Astrocyte (in vitro differentiated cells and primary cell): ENCODE results near the gene GNAS-AS1. TPM values are rescaled to one million over a fixed set of nuclear protein-coding genes. Genes with fewer than 3 reads are reported as not detected.
A peak's percentile ranks its signal among the peaks of the same experiment; 100 is the strongest.

ENCODE experiments used
- DNase-seq: peaks from one replicate; pipeline ENCODE4 v3.0.0-alpha.2; 2010; ENCODE audit warnings: low read depth
- FAIRE-seq: peaks from 2 replicates; lab custom pipeline; 2011; peaks lifted over from hg19 to GRCh38; lab: Jason Lieb, UNC
- H2AFZ ChIP-seq: 2 replicates; pipeline ENCODE4 v1.6.0; 2012; ENCODE audit warnings: low read depth, low read length, inconsistent platforms
- H3K27ac ChIP-seq: 2 replicates; pipeline ENCODE4 v1.5.1; 2011; ENCODE audit warnings: low read depth, low read length, inconsistent platforms
- H3K27me3 ChIP-seq: 2 replicates; pipeline ENCODE4 v1.6.0; 2011; ENCODE audit warnings: low read length, inconsistent platforms; ENCODE audit not compliant: insufficient read depth
- H3K36me3 ChIP-seq: 2 replicates; pipeline ENCODE4 v1.5.1; 2011; ENCODE audit warnings: low read length, inconsistent platforms; ENCODE audit not compliant: insufficient read depth
- H3K4me1 ChIP-seq: 2 replicates; pipeline ENCODE4 v1.5.1; 2011; ENCODE audit warnings: low read length, inconsistent platforms; ENCODE audit not compliant: insufficient read depth
- H3K4me2 ChIP-seq: 2 replicates; pipeline ENCODE4 v1.6.0; 2012; ENCODE audit warnings: low read length, inconsistent platforms
- H3K4me3 ChIP-seq: 2 replicates; pipeline ENCODE4 v1.5.1; 2011; ENCODE audit warnings: low read depth, mild to moderate bottlenecking, low read length, inconsistent platforms; ENCODE audit not compliant: insufficient read depth
- H3K79me2 ChIP-seq: 2 replicates; pipeline ENCODE4 v1.6.0; 2012; ENCODE audit warnings: mild to moderate bottlenecking, low read length, inconsistent platforms; ENCODE audit not compliant: insufficient read depth
- H3K9ac ChIP-seq: 2 replicates; pipeline ENCODE4 v1.6.0; 2012; ENCODE audit warnings: mild to moderate bottlenecking, low read length, inconsistent platforms
- H3K9me3 ChIP-seq: 2 replicates; pipeline ENCODE4 v1.5.1; 2012; ENCODE audit warnings: low read depth, mild to moderate bottlenecking, low read length, inconsistent platforms; ENCODE audit not compliant: insufficient read depth
- H4K20me1 ChIP-seq: 2 replicates; pipeline ENCODE4 v1.6.0; 2012; ENCODE audit warnings: low read length, inconsistent platforms; ENCODE audit not compliant: insufficient read depth
- H3K27ac Mint-ChIP-seq: one replicate; pipeline ENCODE4 v1.8.0; 2021; ENCODE audit warnings: mild to moderate bottlenecking, mixed read lengths; ENCODE audit not compliant: unreplicated experiment
- H3K27me3 Mint-ChIP-seq: one replicate; pipeline ENCODE4 v1.8.0; 2021; ENCODE audit warnings: low read depth, mixed read lengths; ENCODE audit not compliant: unreplicated experiment
- H3K36me3 Mint-ChIP-seq: one replicate; pipeline ENCODE4 v1.8.0; 2021; ENCODE audit warnings: low read depth, mixed read lengths; ENCODE audit not compliant: unreplicated experiment
- H3K4me1 Mint-ChIP-seq: one replicate; pipeline ENCODE4 v1.8.0; 2021; ENCODE audit warnings: low read depth, mixed read lengths; ENCODE audit not compliant: unreplicated experiment
- H3K4me3 Mint-ChIP-seq: one replicate; pipeline ENCODE4 v1.8.0; 2021; ENCODE audit warnings: mild to moderate bottlenecking, moderate library complexity, mixed read lengths; ENCODE audit not compliant: unreplicated experiment
- H3K9me3 Mint-ChIP-seq: one replicate; pipeline ENCODE4 v1.8.0; 2021; ENCODE audit warnings: mild to moderate bottlenecking, mixed read lengths; ENCODE audit not compliant: unreplicated experiment
- EZH2 ChIP-seq: IDR thresholded peaks from 2 replicates; pipeline ENCODE4 v1.6.1; 2012; ENCODE audit warnings: mild to moderate bottlenecking, low read length, inconsistent platforms; ENCODE audit not compliant: insufficient read depth
- total RNA-seq: library from RNA; stranded (reverse); gene quantifications from 2 replicates; pipeline ENCODE4 v1.2.1, GENCODE V29; 2021
- TF ChIP-seq, protein P1 (sequence below): IDR thresholded peaks from 2 replicates; pipeline ENCODE4 v1.5.1; 2011; ENCODE audit warnings: low read depth, mild to moderate bottlenecking, inconsistent platforms, low read length, moderate library complexity; ENCODE audit not compliant: insufficient read depth

GNAS-AS1 gene
- total RNA-seq, 1 donor from 2014 or later, result 3.8 TPM

DNA sequence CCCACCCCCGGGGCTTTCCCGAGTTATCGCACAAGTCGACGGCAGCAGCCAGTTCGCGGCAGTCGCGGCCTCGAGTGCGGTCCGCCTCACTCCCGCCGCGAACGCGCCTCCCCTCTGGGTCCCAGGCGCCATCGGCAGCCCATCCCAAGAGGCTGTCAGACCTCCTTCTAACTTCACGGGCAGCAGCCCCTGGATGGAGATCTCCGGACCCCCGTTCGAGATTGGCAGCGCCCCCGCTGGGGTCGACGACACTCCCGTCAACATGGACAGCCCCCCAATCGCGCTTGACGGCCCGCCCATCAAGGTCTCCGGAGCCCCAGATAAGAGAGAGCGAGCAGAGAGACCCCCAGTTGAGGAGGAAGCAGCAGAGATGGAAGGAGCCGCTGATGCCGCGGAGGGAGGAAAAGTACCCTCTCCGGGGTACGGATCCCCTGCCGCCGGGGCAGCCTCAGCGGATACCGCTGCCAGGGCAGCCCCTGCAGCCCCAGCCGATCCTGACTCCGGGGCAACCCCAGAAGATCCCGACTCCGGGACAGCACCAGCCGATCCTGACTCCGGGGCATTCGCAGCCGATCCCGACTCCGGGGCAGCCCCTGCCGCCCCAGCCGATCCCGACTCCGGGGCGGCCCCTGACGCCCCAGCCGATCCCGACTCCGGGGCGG, 3.4 kb upstream of the GNAS-AS1 start:
- Histone ChIP-seq H3K79me2 (peaks cover 14% of the 10 kb centered on the region), H2AFZ (no peak overlapping the region), H3K27ac (no peak overlapping the region), H3K4me2 (peak overlapping the region; percentile 76), H3K9me3 (no peaks in the 10 kb centered on the region), H3K27me3 (peaks cover 37% of the 10 kb centered on the region), H3K36me3 (no peaks in the 10 kb centered on the region), H4K20me1 (no peaks in the 10 kb centered on the region), H3K9ac (no peak overlapping the region), H3K4me1 (peaks cover 14% of the 10 kb centered on the region), H3K4me3 (peak overlapping the region; percentile 23)
- DNase-seq, result no peak
- no peak for FAIRE-seq
- Mint-ChIP-seq H3K9me3 (peaks cover 3% of the 10 kb centered on the region), H3K27me3 (peaks cover 32% of the 10 kb centered on the region), H3K4me3 (no peak overlapping the region), H3K4me1 (peaks cover 8% of the 10 kb centered on the region), H3K27ac (no peak overlapping the region), H3K36me3 (peaks cover 2% of the 10 kb centered on the region)
- no peak for TF ChIP-seq EZH2
- TF ChIP-seq, protein P1, sequence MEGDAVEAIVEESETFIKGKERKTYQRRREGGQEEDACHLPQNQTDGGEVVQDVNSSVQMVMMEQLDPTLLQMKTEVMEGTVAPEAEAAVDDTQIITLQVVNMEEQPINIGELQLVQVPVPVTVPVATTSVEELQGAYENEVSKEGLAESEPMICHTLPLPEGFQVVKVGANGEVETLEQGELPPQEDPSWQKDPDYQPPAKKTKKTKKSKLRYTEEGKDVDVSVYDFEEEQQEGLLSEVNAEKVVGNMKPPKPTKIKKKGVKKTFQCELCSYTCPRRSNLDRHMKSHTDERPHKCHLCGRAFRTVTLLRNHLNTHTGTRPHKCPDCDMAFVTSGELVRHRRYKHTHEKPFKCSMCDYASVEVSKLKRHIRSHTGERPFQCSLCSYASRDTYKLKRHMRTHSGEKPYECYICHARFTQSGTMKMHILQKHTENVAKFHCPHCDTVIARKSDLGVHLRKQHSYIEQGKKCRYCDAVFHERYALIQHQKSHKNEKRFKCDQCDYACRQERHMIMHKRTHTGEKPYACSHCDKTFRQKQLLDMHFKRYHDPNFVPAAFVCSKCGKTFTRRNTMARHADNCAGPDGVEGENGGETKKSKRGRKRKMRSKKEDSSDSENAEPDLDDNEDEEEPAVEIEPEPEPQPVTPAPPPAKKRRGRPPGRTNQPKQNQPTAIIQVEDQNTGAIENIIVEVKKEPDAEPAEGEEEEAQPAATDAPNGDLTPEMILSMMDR, result no peak

DNA sequence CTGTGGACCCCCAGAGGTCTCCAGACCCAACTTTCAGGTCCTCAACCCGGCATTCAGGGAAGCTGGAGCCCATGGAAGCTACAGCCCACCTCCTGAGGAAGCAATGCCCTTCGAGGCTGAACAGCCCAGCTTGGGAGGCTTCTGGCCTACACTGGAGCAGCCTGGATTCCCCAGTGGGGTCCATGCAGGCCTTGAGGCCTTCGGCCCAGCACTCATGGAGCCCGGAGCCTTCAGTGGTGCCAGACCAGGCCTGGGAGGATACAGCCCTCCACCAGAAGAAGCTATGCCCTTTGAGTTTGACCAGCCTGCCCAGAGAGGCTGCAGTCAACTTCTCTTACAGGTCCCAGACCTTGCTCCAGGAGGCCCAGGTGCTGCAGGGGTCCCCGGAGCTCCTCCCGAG, 2.8 kb upstream of the GNAS-AS1 start:
- H3K27ac ChIP-seq, result no peak overlapping the region
- H3K36me3 ChIP-seq, result no peaks in the 10 kb centered on the region
- no peak overlapping the region for H2AFZ ChIP-seq
- TF ChIP-seq, protein P1, result no peak
- no peak for TF ChIP-seq EZH2
- Mint-ChIP-seq H3K36me3 (peaks cover 2% of the 10 kb centered on the region), H3K4me1 (peaks cover 9% of the 10 kb centered on the region), H3K27ac (no peak overlapping the region), H3K9me3 (peaks cover 3% of the 10 kb centered on the region), H3K4me3 (no peak overlapping the region), H3K27me3 (peaks cover 30% of the 10 kb centered on the region)
- H3K9me3 ChIP-seq, result no peaks in the 10 kb centered on the region
- DNase-seq (no peak), FAIRE-seq (no peak)
- H3K4me2 ChIP-seq, result no peak overlapping the region
- H3K27me3 ChIP-seq, result peaks cover 35% of the 10 kb centered on the region
- H3K9ac ChIP-seq, result no peak overlapping the region
- H3K4me3 ChIP-seq, result no peak overlapping the region
- H3K79me2 ChIP-seq, result peaks cover 20% of the 10 kb centered on the region
- H4K20me1 ChIP-seq, result no peaks in the 10 kb centered on the region
- H3K4me1 ChIP-seq, result peaks cover 14% of the 10 kb centered on the region

DNA sequence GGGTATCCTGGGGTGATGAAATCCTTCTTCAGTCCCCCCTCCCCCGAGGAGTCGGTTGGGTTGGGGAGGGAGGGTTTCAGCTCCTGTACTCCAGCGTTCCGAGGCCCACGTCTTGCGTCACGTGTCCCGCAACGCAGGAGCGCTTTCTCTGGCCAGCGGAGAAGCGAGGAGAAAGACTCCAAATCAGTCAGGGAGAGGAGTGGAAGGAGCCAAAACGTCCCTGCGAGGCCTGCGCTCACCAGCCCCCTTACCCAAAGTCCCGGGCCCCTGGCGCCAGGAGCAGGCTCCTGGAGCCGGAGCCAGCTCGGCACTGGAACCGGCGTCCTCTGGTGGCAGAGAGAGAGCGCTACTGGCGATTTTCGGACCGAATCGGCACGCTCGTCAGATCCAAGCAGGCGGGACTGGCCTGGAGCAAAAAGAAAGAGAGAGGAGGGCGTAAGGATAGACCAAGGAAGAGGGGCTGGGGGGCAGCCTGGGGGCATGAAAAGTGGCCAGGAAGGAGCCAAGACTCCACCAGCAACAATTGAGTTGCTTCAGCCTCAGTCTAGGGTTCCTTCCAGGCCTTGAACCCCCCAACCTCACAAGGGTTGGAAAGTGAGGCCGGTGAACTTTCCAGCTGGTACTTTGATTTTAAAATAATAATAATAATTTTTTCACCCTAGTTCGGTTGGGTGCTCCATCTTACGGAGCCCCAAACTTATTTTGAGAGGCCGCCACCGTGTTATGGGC, 2.0 kb upstream of the GNAS-AS1 start, which contains the start of gene GNAS:
GNAS (plus strand) TSS at position 174 of the 729 bp plus-strand sequence.
- H3K27ac ChIP-seq, result no peak within 1 kb of the TSS
- peaks cover 28% of the 10 kb centered on the region for H3K79me2 ChIP-seq
- peaks cover 28% of the 10 kb centered on the region for H3K27me3 ChIP-seq
- peak within 1 kb of the TSS; percentile 18 for H3K27ac Mint-ChIP-seq
- H3K9me3 ChIP-seq, result no peaks in the 10 kb centered on the region
- H3K4me2 ChIP-seq, result peak within 1 kb of the TSS; percentile 88
- no peaks in the 10 kb centered on the region for H3K36me3 ChIP-seq
- peaks cover 15% of the 10 kb centered on the region for H3K4me1 Mint-ChIP-seq
- H3K36me3 Mint-ChIP-seq, result peaks cover 4% of the 10 kb centered on the region
- H3K9ac ChIP-seq, result no peak within 1 kb of the TSS
- H3K9me3 Mint-ChIP-seq, result peaks cover 3% of the 10 kb centered on the region
- peak; percentile 27 for DNase-seq
- no peaks in the 10 kb centered on the region for H4K20me1 ChIP-seq
- H3K27me3 Mint-ChIP-seq, result peaks cover 26% of the 10 kb centered on the region
- TF ChIP-seq, protein P1, result peak; percentile 34
- TF ChIP-seq EZH2, result no peak
- H3K4me3 Mint-ChIP-seq, result peak within 1 kb of the TSS; percentile 89
- peak within 1 kb of the TSS; percentile 77 for H3K4me3 ChIP-seq
- H2AFZ ChIP-seq, result peak within 1 kb of the TSS; percentile 90
- H3K4me1 ChIP-seq, result peaks cover 14% of the 10 kb centered on the region
- FAIRE-seq, result no peak
